ENCODE data around the gene PLEKHB2.
A peak's percentile ranks its signal among the peaks of the same experiment; 100 is the strongest.
"Not testable (repeated sequence)": the region's sequence is repeated elsewhere in the genome, so short reads cannot be mapped to it uniquely, and the experiment has no call there.

PLEKHB2 gene

GRCh38 chr2:131077966-131078365, 27.2 kb upstream of the PLEKHB2 start:
- Histone ChIP-seq H3K4me3 (ENCODE audit: control insufficient read depth in 1 of 7, extremely low read depth in 1 of 7, insufficient read depth in 4 of 7, low read depth in 2 of 7, low read length in 6 of 7) (no peak overlapping the region), H3K27ac (ENCODE audit: insufficient read depth in 1 of 2, low read depth in 1 of 2, low read length in 2 of 2, poor library complexity in 1 of 2, severe bottlenecking in 2 of 2) (no peak overlapping the region), H3K4me1 (ENCODE audit: control extremely low read depth in 1 of 4, control insufficient read depth in 4 of 4, insufficient read depth in 4 of 4, low read length in 3 of 4) (peaks cover 0 to 3% (median 0%) of the 10 kb centered on the region in 4 experiments), H3K9me3 (ENCODE audit: control extremely low read depth in 1 of 5, control insufficient read depth in 4 of 5, insufficient read depth in 2 of 5, low read depth in 1 of 5, low read length in 4 of 5) (no peaks in the 10 kb centered on the region), H3K36me3 (ENCODE audit: control insufficient read depth in 4 of 4, insufficient read depth in 4 of 4, low read length in 3 of 4) (peaks cover 35 to 85% (median 63%) of the 10 kb centered on the region in 4 experiments), H3K27me3 (replicated peaks in 2 of 5; ENCODE audit: control insufficient read depth in 4 of 5, insufficient read depth in 5 of 5, low read length in 4 of 5) (no peaks in the 10 kb centered on the region)
- 100% methylated on average over 2 of the region's 3 CpGs for WGBS (ENCODE audit: insufficient coverage)
- CTCF ChIA-PET: no interaction called here
- no peak for DNase-seq
- POLR2A ChIA-PET: interaction anchor here (0.5 to 0.6 kb wide), 2 partner anchors 10 to 53 kb away, joined by 3 to 4 read pairs; no protein-coding TSS in a partner anchor

- CTCF ChIA-PET; H3K9me3 ChIP-seq (ENCODE audit: control extremely low read depth in 1 of 5, control insufficient read depth in 4 of 5, insufficient read depth in 2 of 5, low read depth in 1 of 5, low read length in 4 of 5); DNase-seq; H3K4me1 ChIP-seq (ENCODE audit: control extremely low read depth in 1 of 4, control insufficient read depth in 4 of 4, insufficient read depth in 4 of 4, low read length in 3 of 4); H3K27me3 ChIP-seq (replicated peaks in 2 of 5; ENCODE audit: control insufficient read depth in 4 of 5, insufficient read depth in 5 of 5, low read length in 4 of 5); POLR2A ChIA-PET; H3K27ac ChIP-seq (ENCODE audit: insufficient read depth in 1 of 2, low read depth in 1 of 2, low read length in 2 of 2, poor library complexity in 1 of 2, severe bottlenecking in 2 of 2); H3K4me3 ChIP-seq (ENCODE audit: control insufficient read depth in 1 of 7, extremely low read depth in 1 of 7, insufficient read depth in 4 of 7, low read depth in 2 of 7, low read length in 6 of 7): not testable (repeated sequence)
- H3K36me3 ChIP-seq (ENCODE audit: control insufficient read depth in 4 of 4, insufficient read depth in 4 of 4, low read length in 3 of 4): peaks cover 36 to 78% (median 58%) of the 10 kb centered on the region in 4 experiments
- WGBS (ENCODE audit: insufficient coverage): 92% methylated on average over 6 of the region's 6 CpGs
Observed at GRCh38 chr2:131079931-131080330, 25.2 kb upstream of the PLEKHB2 start.

- 95% methylated on average over 4 of the region's 4 CpGs for WGBS (ENCODE audit: insufficient coverage)
- DNase-seq: no peak
- no peaks in the 10 kb centered on the region for H3K27me3 ChIP-seq (replicated peaks in 2 of 5; ENCODE audit: control insufficient read depth in 4 of 5, insufficient read depth in 5 of 5, low read length in 4 of 5)
- CTCF ChIA-PET: interaction anchor here (1.4 kb wide), 1 partner anchor 14 kb away, joined by 4 read pairs; no protein-coding TSS in a partner anchor
- POLR2A ChIA-PET: no interaction called here
- H3K4me1 ChIP-seq (ENCODE audit: control extremely low read depth in 1 of 4, control insufficient read depth in 4 of 4, insufficient read depth in 4 of 4, low read length in 3 of 4): no peaks in the 10 kb centered on the region
- H3K27ac ChIP-seq (ENCODE audit: insufficient read depth in 1 of 2, low read depth in 1 of 2, low read length in 2 of 2, poor library complexity in 1 of 2, severe bottlenecking in 2 of 2): no peak overlapping the region
- H3K4me3 ChIP-seq (ENCODE audit: control insufficient read depth in 1 of 7, extremely low read depth in 1 of 7, insufficient read depth in 4 of 7, low read depth in 2 of 7, low read length in 6 of 7): no peak overlapping the region
- no peaks in the 10 kb centered on the region for H3K9me3 ChIP-seq (ENCODE audit: control extremely low read depth in 1 of 5, control insufficient read depth in 4 of 5, insufficient read depth in 2 of 5, low read depth in 1 of 5, low read length in 4 of 5)
- peaks cover 34 to 77% (median 58%) of the 10 kb centered on the region in 4 experiments for H3K36me3 ChIP-seq (ENCODE audit: control insufficient read depth in 4 of 4, insufficient read depth in 4 of 4, low read length in 3 of 4)
Observed at GRCh38 chr2:131081190-131081589, 23.9 kb upstream of the PLEKHB2 start.

- Histone ChIP-seq H3K27ac (ENCODE audit: insufficient read depth in 1 of 2, low read depth in 1 of 2, low read length in 2 of 2, poor library complexity in 1 of 2, severe bottlenecking in 2 of 2) (no peak overlapping the region), H3K4me1 (ENCODE audit: control extremely low read depth in 1 of 4, control insufficient read depth in 4 of 4, insufficient read depth in 4 of 4, low read length in 3 of 4) (no peaks in the 10 kb centered on the region), H3K9me3 (ENCODE audit: control extremely low read depth in 1 of 5, control insufficient read depth in 4 of 5, insufficient read depth in 2 of 5, low read depth in 1 of 5, low read length in 4 of 5) (no peaks in the 10 kb centered on the region), H3K4me3 (ENCODE audit: control insufficient read depth in 1 of 7, extremely low read depth in 1 of 7, insufficient read depth in 4 of 7, low read depth in 2 of 7, low read length in 6 of 7) (no peak overlapping the region), H3K27me3 (replicated peaks in 2 of 5; ENCODE audit: control insufficient read depth in 4 of 5, insufficient read depth in 5 of 5, low read length in 4 of 5) (no peaks in the 10 kb centered on the region), H3K36me3 (ENCODE audit: control insufficient read depth in 4 of 4, insufficient read depth in 4 of 4, low read length in 3 of 4) (peaks cover 15 to 60% (median 40%) of the 10 kb centered on the region in 4 experiments)
- WGBS (ENCODE audit: insufficient coverage): 100% methylated on average over 1 of the region's 2 CpGs
- POLR2A ChIA-PET: no interaction called here
- DNase-seq: no peak
- CTCF ChIA-PET: interaction anchor here (0.6 to 1.6 kb wide), 2 partner anchors 13 to 17 kb away, joined by 3 read pairs; no protein-coding TSS in a partner anchor
Observed at GRCh38 chr2:131085646-131086045, 19.5 kb upstream of the PLEKHB2 start.

- CTCF ChIA-PET: interaction anchor here (1.0 to 1.5 kb wide), 6 partner anchors 10 to 400 kb away, joined by 3 to 4 read pairs (median 3); partner anchors contain the start of gene MZT2A
- Histone ChIP-seq H3K36me3 (ENCODE audit: control insufficient read depth in 4 of 4, insufficient read depth in 4 of 4, low read length in 3 of 4) (peaks cover 2 to 17% (median 8%) of the 10 kb centered on the region in 4 experiments), H3K4me3 (ENCODE audit: control insufficient read depth in 1 of 7, extremely low read depth in 1 of 7, insufficient read depth in 4 of 7, low read depth in 2 of 7, low read length in 6 of 7) (peak overlapping the region; percentile 74 to 94 (median 88)), H3K9me3 (ENCODE audit: control extremely low read depth in 1 of 5, control insufficient read depth in 4 of 5, insufficient read depth in 2 of 5, low read depth in 1 of 5, low read length in 4 of 5) (no peaks in the 10 kb centered on the region), H3K4me1 (ENCODE audit: control extremely low read depth in 1 of 4, control insufficient read depth in 4 of 4, insufficient read depth in 4 of 4, low read length in 3 of 4) (peaks cover 7 to 12% (median 9%) of the 10 kb centered on the region in 4 experiments), H3K27me3 (replicated peaks in 2 of 5; ENCODE audit: control insufficient read depth in 4 of 5, insufficient read depth in 5 of 5, low read length in 4 of 5) (no peaks in the 10 kb centered on the region), H3K27ac (ENCODE audit: insufficient read depth in 1 of 2, low read depth in 1 of 2, low read length in 2 of 2, poor library complexity in 1 of 2, severe bottlenecking in 2 of 2) (peak overlapping the region; percentile 68 to 91)
- WGBS (ENCODE audit: insufficient coverage): 4% methylated on average over 22 of the region's 26 CpGs
- POLR2A ChIA-PET: interaction anchor here (0.7 to 1.8 kb wide), 5 partner anchors 8 to 53 kb away, joined by 3 to 5 read pairs (median 3); no protein-coding TSS in a partner anchor
- DNase-seq: peak in 2 of 3 donors; percentile 25 to 33
Observed at GRCh38 chr2:131092458-131093005, 12.6 kb upstream of the PLEKHB2 start.

- H3K36me3 ChIP-seq (ENCODE audit: control insufficient read depth in 4 of 4, insufficient read depth in 4 of 4, low read length in 3 of 4): peaks cover 0 to 11% (median 4%) of the 10 kb centered on the region in 4 experiments
- peaks cover 7 to 12% (median 9%) of the 10 kb centered on the region in 4 experiments for H3K4me1 ChIP-seq (ENCODE audit: control extremely low read depth in 1 of 4, control insufficient read depth in 4 of 4, insufficient read depth in 4 of 4, low read length in 3 of 4)
- no peaks in the 10 kb centered on the region for H3K27me3 ChIP-seq (replicated peaks in 2 of 5; ENCODE audit: control insufficient read depth in 4 of 5, insufficient read depth in 5 of 5, low read length in 4 of 5)
- ChIA-PET CTCF (interaction anchor here (1.0 to 1.9 kb wide), 4 partner anchors 11 to 59 kb away, joined by 3 to 13 read pairs (median 4); no protein-coding TSS in a partner anchor), POLR2A (interaction anchor here (0.6 to 1.8 kb wide), 6 partner anchors 9 to 18 kb away, joined by 3 to 5 read pairs (median 3); no protein-coding TSS in a partner anchor)
- peak within 1 kb of the TSS; percentile 74 to 94 (median 88) for H3K4me3 ChIP-seq (ENCODE audit: control insufficient read depth in 1 of 7, extremely low read depth in 1 of 7, insufficient read depth in 4 of 7, low read depth in 2 of 7, low read length in 6 of 7)
- peak; percentile 92 to 96 (median 95) for DNase-seq
- 0% methylated on average over 94 of the region's 107 CpGs for WGBS (ENCODE audit: insufficient coverage)
- peak within 1 kb of the TSS; percentile 68 to 91 for H3K27ac ChIP-seq (ENCODE audit: insufficient read depth in 1 of 2, low read depth in 1 of 2, low read length in 2 of 2, poor library complexity in 1 of 2, severe bottlenecking in 2 of 2)
- H3K9me3 ChIP-seq (ENCODE audit: control extremely low read depth in 1 of 5, control insufficient read depth in 4 of 5, insufficient read depth in 2 of 5, low read depth in 1 of 5, low read length in 4 of 5): no peaks in the 10 kb centered on the region
Observed at GRCh38 chr2:131093006-131093695, 12.0 kb upstream of the PLEKHB2 start, which contains the start of gene FAM168B. Gene FAM168B, minus strand, starts transcription at chr2:131093460. Its CDS starts 10,814 bp downstream, at chr2:131082646.

All from common myeloid progenitor, CD34-positive (primary cell).